CD14-positive monocyte (primary cell): ENCODE results near the gene SVIL. TPM values are rescaled to one million over a fixed set of nuclear protein-coding genes. Genes with fewer than 3 reads are reported as not detected.

Experiments used
- DNase-seq, 3 donors: peaks; one replicate each; pipeline ENCODE4 v3.0.0-alpha.2; 2011 to 2022
- H2AFZ ChIP-seq: 2 replicates; pipeline ENCODE4 v1.6.0; 2012; ENCODE audit warnings: mild to moderate bottlenecking, low read depth, low read length, inconsistent platforms; ENCODE audit not compliant: insufficient read depth, poor library complexity, severe bottlenecking
- H3K27ac ChIP-seq, 2 donors: 1 replicate in 1 of 2; 2 replicates in 1 of 2; pipeline ENCODE4 v1.5.1; 2012 to 2013; ENCODE audit warnings: low read length in 2 of 2, control low read depth in 1 of 2, inconsistent platforms in 1 of 2, low read depth in 1 of 2, mild to moderate bottlenecking in 1 of 2
- H3K27me3 ChIP-seq, 2 donors: one replicate each; pipeline versions ENCODE4 v1.6.0 to v1.6.1; 2011 to 2013; ENCODE audit warnings: low read length in 2 of 2; ENCODE audit not compliant: control insufficient read depth in 2 of 2, insufficient read depth in 2 of 2
- H3K36me3 ChIP-seq, 2 donors: replicated peaks in 1 of 2; 1 replicate in 1 of 2; 2 replicates in 1 of 2; pipeline versions ENCODE4 v1.5.1 to v1.6.1; 2012 to 2013; ENCODE audit warnings: low read length in 2 of 2, control low read depth in 1 of 2, inconsistent platforms in 1 of 2, mild to moderate bottlenecking in 1 of 2; ENCODE audit not compliant: insufficient read depth in 2 of 2, control insufficient read depth in 1 of 2
- H3K4me1 ChIP-seq, 2 donors: 1 replicate in 1 of 2; 2 replicates in 1 of 2; pipeline versions ENCODE4 v1.5.1 to v1.6.1; 2012 to 2013; ENCODE audit warnings: low read length in 2 of 2, control low read depth in 1 of 2, inconsistent platforms in 1 of 2, mild to moderate bottlenecking in 1 of 2, moderate library complexity in 1 of 2; ENCODE audit not compliant: insufficient read depth in 2 of 2, control insufficient read depth in 1 of 2
- H3K4me2 ChIP-seq: replicated peaks from 2 replicates; pipeline ENCODE3; 2012; ENCODE audit warnings: low read length, moderate library complexity, mild to moderate bottlenecking; ENCODE audit not compliant: poor library complexity, severe bottlenecking; ENCODE audit errors: extremely low read depth
- H3K4me3 ChIP-seq, 3 experiments: fragments of 200-600 bp in 1 of 3; sonication (generic) in 1 of 3; replicated peaks in 1 of 3; 1 replicate in 2 of 3; 2 replicates in 1 of 3; pipeline ENCODE4 v1.5.1; 2011 to 2013; ENCODE audit warnings: low read length in 3 of 3, mild to moderate bottlenecking in 3 of 3, control low read depth in 2 of 3, low read depth in 2 of 3, inconsistent platforms in 1 of 3, moderate library complexity in 1 of 3
- H3K79me2 ChIP-seq: 2 replicates; pipeline ENCODE4 v1.6.0; 2012; ENCODE audit warnings: mild to moderate bottlenecking, control low read depth, inconsistent platforms, low read length, moderate library complexity; ENCODE audit not compliant: insufficient read depth
- H3K9ac ChIP-seq: 2 replicates; pipeline ENCODE4 v1.6.0; 2017; ENCODE audit warnings: low read length, mild to moderate bottlenecking; ENCODE audit not compliant: insufficient read depth, poor library complexity, severe bottlenecking
- H3K9me3 ChIP-seq, 2 donors: replicated peaks in 1 of 2; 1 replicate in 1 of 2; 2 replicates in 1 of 2; pipeline versions ENCODE4 v1.5.1 to v1.6.1; 2012 to 2013; ENCODE audit warnings: low read length in 2 of 2, control low read depth in 1 of 2; ENCODE audit not compliant: control insufficient read depth in 1 of 2, insufficient read depth in 1 of 2
- H4K20me1 ChIP-seq: 2 replicates; pipeline ENCODE4 v1.6.0; 2012; ENCODE audit warnings: mild to moderate bottlenecking, low read length, control low read depth, moderate library complexity; ENCODE audit not compliant: insufficient read depth
- H3K27ac Mint-ChIP-seq, 7 donors: one replicate each; pipeline ENCODE4 v1.8.0; 2020; ENCODE audit warnings: mild to moderate bottlenecking in 7 of 7, mixed read lengths in 7 of 7, moderate library complexity in 6 of 7, inconsistent platforms in 2 of 7
- H3K27me3 Mint-ChIP-seq, 3 donors: one replicate each; pipeline ENCODE4 v1.8.0; 2021 to 2022; ENCODE audit warnings: low read depth in 3 of 3, mild to moderate bottlenecking in 3 of 3, mixed read lengths in 3 of 3, moderate library complexity in 3 of 3, inconsistent platforms in 1 of 3
- H3K36me3 Mint-ChIP-seq, 2 donors: one replicate each; pipeline ENCODE4 v1.8.0; 2020; ENCODE audit warnings: mixed read lengths in 2 of 2, inconsistent platforms in 1 of 2, mild to moderate bottlenecking in 1 of 2
- H3K4me1 Mint-ChIP-seq: one replicate; pipeline ENCODE4 v1.8.0; 2020; ENCODE audit warnings: mild to moderate bottlenecking, mixed read lengths
- H3K4me3 Mint-ChIP-seq, 2 donors: one replicate each; pipeline ENCODE4 v1.8.0; 2020; ENCODE audit warnings: mild to moderate bottlenecking in 2 of 2, mixed read lengths in 2 of 2, moderate library complexity in 1 of 2
- H3K9me3 Mint-ChIP-seq, 7 donors: one replicate each; pipeline ENCODE4 v1.8.0; 2020 to 2022; ENCODE audit warnings: mixed read lengths in 7 of 7, mild to moderate bottlenecking in 6 of 7, moderate library complexity in 6 of 7, inconsistent platforms in 2 of 7
- CTCF ChIP-seq: fragments of 200-600 bp; IDR thresholded peaks from one replicate; pipeline ENCODE4 v1.8.0; 2022; ENCODE audit warnings: antibody characterized with exemption, mild to moderate bottlenecking
- WGBS: methylation state at CpG from one replicate; pipeline ENCODE4 v1.1.5; 2013; ENCODE audit warnings: missing lambda C conversion rate; ENCODE audit not compliant: insufficient coverage; 5-methylcytosine and 5-hydroxymethylcytosine counted together
- intact Hi-C, 2 donors: fragments of 100-400 bp; cut with micrococcal nuclease; formaldehyde crosslinking; loops; one replicate each; pipeline versions ENCODE4 v1.15.0 to v1.15.1; 2023
- polyA plus RNA-seq, 3 donors: library from polyadenylated mRNA; depleted of rRNA in 1 of 3; unstranded in 2 of 3; stranded (reverse) in 1 of 3; fragments of 300-500 nt in 2 of 3; fragments of >200 nt in 1 of 3; fragmentation: Illumina TruSeq in 2 of 3; gene quantifications; 1 replicate in 2 of 3; 2 replicates in 1 of 3; pipeline ENCODE4 v1.2.3, GENCODE V29; 2012 to 2021

SVIL gene
- polyA plus RNA-seq, 3 donors, result 2.1 to 14.3 (median 5.8) TPM

- WGBS, result 96% methylated on average over 5 of the region's 7 CpGs
- Histone ChIP-seq H3K27me3 (no peaks in the 10 kb centered on the region), H3K9ac (no peak overlapping the region), H3K4me3 (no peak overlapping the region), H4K20me1 (peaks cover 2% of the 10 kb centered on the region), H3K79me2 (no peaks in the 10 kb centered on the region), H3K27ac (no peak overlapping the region), H2AFZ (no peak overlapping the region), H3K36me3 (peaks cover 10 to 66% of the 10 kb centered on the region in 2 donors), H3K4me1 (no peaks in the 10 kb centered on the region), H3K9me3 (no peaks in the 10 kb centered on the region), H3K4me2 (no peak overlapping the region)
- Mint-ChIP-seq H3K27ac (no peak overlapping the region), H3K27me3 (peaks cover 0 to 1% (median 0%) of the 10 kb centered on the region in 3 donors), H3K4me1 (peaks cover 5% of the 10 kb centered on the region), H3K36me3 (peaks cover 47 to 65% of the 10 kb centered on the region in 2 donors), H3K9me3 (no peaks in the 10 kb centered on the region), H3K4me3 (no peak overlapping the region)
- DNase-seq, result no peak
- intact Hi-C loops, result no loop called here
- TF ChIP-seq CTCF, result no peak
Measured at GRCh38 chr10:29501692-29502091, 133.1 kb downstream of the SVIL start.

GRCh38 chr10:29499993-29500537 is 134.7 kb downstream of the SVIL start:
- TF ChIP-seq CTCF, result no peak
- WGBS, result 83% methylated on average over 4 of the region's 13 CpGs
- Mint-ChIP-seq H3K9me3 (no peaks in the 10 kb centered on the region), H3K4me1 (peaks cover 5% of the 10 kb centered on the region), H3K27ac (peak overlapping the region in 3 of 7 donors; percentile 10 to 65 (median 61)), H3K27me3 (no peaks in the 10 kb centered on the region), H3K36me3 (peaks cover 48 to 67% of the 10 kb centered on the region in 2 donors), H3K4me3 (no peak overlapping the region)
- intact Hi-C loops, result loop anchor here in 1 of 2 donors (10.0 kb wide), 1 partner anchor 1185 kb away; no protein-coding TSS in a partner anchor
- no peak overlapping the region for H2AFZ ChIP-seq
- peaks cover 5% of the 10 kb centered on the region for H4K20me1 ChIP-seq
- no peaks in the 10 kb centered on the region for H3K4me1 ChIP-seq
- no peak overlapping the region for H3K27ac ChIP-seq
- no peak for DNase-seq
- H3K79me2 ChIP-seq, result no peaks in the 10 kb centered on the region
- peaks cover 18 to 68% of the 10 kb centered on the region in 2 donors for H3K36me3 ChIP-seq
- H3K9me3 ChIP-seq, result no peaks in the 10 kb centered on the region
- no peak overlapping the region for H3K4me3 ChIP-seq
- H3K9ac ChIP-seq, result no peak overlapping the region
- no peak overlapping the region for H3K4me2 ChIP-seq
- H3K27me3 ChIP-seq, result no peaks in the 10 kb centered on the region
